Rectal smooth muscle tissue (tissue), 1 donor: ENCODE data around the gene SP1.
A peak's percentile ranks its signal among the peaks of the same experiment; 100 is the strongest.
"Not testable (repeated sequence)": the region's sequence is repeated elsewhere in the genome, so short reads cannot be mapped to it uniquely, and the experiment has no call there.

Source experiments
- H3K27ac ChIP-seq: one replicate; pipeline ENCODE4 v1.7.0; 2013; ENCODE audit warnings: low read depth, low read length, inconsistent platforms
- H3K27me3 ChIP-seq: one replicate; pipeline ENCODE4 v1.7.0; 2013; ENCODE audit warnings: low read length; ENCODE audit not compliant: control insufficient read depth, insufficient read depth
- H3K36me3 ChIP-seq: one replicate; pipeline ENCODE4 v1.7.0; 2013; ENCODE audit warnings: low read length; ENCODE audit not compliant: control insufficient read depth, insufficient read depth
- H3K4me1 ChIP-seq: one replicate; pipeline ENCODE4 v1.7.0; 2013; ENCODE audit warnings: low read length; ENCODE audit not compliant: control insufficient read depth, insufficient read depth
- H3K4me3 ChIP-seq: one replicate; pipeline ENCODE4 v1.7.0; 2013; ENCODE audit warnings: low read length
- H3K9ac ChIP-seq: one replicate; pipeline ENCODE4 v1.7.0; 2013; ENCODE audit warnings: low read length

SP1 gene

DNA sequence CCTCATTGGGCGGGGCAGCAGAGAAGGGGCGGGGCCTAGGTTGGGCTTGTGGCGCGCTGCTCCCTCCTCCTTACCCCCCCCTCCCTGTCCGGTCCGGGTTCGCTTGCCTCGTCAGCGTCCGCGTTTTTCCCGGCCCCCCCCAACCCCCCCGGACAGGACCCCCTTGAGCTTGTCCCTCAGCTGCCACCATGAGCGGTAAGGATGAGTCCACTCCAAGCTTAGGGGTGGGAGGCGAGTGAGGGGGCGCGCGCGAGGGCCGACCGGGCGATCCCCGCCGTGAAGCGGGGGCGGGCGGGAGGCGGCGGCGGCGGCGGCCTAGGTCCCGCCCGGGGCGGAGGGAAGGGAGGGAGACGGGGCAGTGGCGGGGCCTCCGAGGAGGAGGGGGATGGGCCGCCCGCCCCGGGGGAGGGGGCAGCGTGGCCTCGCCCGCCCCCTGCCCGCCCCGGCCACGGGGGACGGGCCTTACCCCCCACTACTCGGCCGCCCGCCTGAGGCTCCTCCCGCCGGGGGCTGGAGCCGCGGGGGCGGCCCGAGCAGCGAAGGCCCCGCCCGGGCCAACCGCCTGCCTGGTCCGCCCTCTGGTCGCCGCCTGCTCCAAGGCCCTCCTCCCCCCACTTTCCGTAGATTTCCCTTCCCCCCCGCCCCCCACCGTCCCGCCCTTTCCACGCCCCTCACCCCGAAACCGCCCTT is at the start of gene SP1:
SP1 (plus strand) TSS at position 73 of the 690 bp plus-strand sequence; CDS start at position 189, 116 bp downstream.
- peak within 1 kb of the TSS; percentile 99 for H3K27ac ChIP-seq
- H3K36me3 ChIP-seq: peaks cover 15% of the 10 kb centered on the region
- H3K27me3 ChIP-seq: no peaks in the 10 kb centered on the region
- H3K4me3 ChIP-seq: peak within 1 kb of the TSS; percentile 79
- peaks cover 32% of the 10 kb centered on the region for H3K4me1 ChIP-seq
- H3K9ac ChIP-seq: peak within 1 kb of the TSS; percentile 54

DNA sequence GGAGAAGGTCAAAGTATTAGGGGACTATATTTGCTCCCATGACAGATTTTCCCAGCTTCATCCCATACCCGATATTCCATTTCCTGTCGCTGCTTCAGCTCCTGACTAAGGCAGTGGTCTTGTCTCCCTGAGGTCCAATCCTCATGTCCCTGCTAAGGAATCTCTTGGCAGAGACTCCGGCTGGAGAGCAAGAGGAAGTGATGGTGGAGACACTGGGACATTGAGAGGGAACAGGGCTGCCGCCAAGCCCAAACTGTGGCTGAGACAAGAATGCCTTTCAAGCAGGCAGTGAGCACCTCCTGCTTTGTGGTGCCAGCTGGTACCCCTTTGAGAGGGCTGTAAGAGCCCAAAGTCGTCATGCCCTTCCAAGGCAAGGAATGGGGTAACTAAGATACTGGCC is 49.3 kb upstream of the SP1 start:
- Histone ChIP-seq H3K27ac (no peak overlapping the region), H3K4me3 (no peak overlapping the region), H3K9ac (no peak overlapping the region), H3K4me1 (no peaks in the 10 kb centered on the region), H3K27me3 (peaks cover 6% of the 10 kb centered on the region), H3K36me3 (no peaks in the 10 kb centered on the region)

DNA sequence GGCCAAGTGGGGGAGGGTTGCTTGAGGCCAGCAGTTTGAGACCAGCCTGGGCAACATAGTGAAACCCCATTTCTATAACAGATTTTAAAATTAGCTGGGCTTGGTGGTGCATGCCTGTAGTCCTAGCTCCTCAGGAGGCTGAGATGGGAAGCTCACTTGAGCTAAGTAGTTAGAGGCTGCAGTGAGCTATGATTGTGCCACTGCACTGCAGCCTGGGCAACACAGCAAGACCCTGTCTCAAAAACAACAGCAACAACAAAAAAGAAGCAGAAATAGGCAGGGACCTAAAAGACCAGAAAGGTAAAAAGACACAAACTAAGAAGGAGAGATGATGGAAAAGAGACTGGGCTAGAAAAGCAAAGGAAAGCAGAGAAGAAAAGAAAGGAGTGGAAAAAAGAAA is 47.6 kb upstream of the SP1 start:
- not testable (repeated sequence) for H3K4me1 ChIP-seq, H3K4me3 ChIP-seq, H3K9ac ChIP-seq, H3K36me3 ChIP-seq, H3K27ac ChIP-seq
- H3K27me3 ChIP-seq: peaks cover 14% of the 10 kb centered on the region

DNA sequence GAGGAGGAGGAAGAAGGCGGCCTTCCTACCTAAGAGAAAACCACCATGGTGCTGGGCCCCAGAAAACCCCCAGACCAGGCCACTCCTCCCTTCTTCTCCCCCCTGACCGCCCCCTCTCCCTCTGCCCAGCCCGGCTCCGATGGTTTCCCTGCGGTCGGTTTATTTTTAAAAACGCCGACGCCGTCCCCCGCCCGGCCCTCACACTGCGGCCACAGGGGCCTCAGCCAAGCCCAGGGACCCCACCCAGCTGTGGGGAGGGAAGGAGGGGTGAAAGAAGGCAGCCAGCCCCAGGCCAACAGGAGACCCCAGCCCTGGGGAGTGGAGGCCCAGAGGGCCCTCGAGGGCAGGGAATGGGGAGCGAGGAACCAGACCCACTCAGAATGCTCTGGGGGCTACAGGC is 47.2 kb upstream of the SP1 start:
- H3K27me3 ChIP-seq: peaks cover 14% of the 10 kb centered on the region
- no peaks in the 10 kb centered on the region for H3K36me3 ChIP-seq
- no peak overlapping the region for H3K4me3 ChIP-seq
- no peak overlapping the region for H3K9ac ChIP-seq
- no peak overlapping the region for H3K27ac ChIP-seq
- H3K4me1 ChIP-seq: no peaks in the 10 kb centered on the region

DNA sequence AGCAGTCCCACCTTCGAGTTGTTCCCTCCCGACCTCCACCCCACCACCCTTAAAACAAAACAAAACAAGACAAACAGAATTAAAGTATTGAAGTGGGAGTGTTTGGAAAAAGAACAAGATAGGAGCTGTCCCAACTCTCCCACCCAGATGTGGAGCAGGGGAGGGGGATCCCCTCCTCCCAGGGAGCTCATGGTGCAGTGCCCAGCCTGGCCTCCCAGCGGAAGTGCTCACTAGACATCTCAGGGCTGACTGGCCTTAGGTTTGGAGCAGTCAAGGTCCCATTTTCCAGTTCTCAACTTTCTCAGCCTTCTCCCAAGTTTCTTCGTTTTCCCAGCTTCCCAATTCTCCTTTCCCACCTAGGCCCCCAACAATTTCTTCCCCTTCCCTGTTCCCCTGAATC is 46.7 kb upstream of the SP1 start:
- Histone ChIP-seq H3K27me3 (peaks cover 14% of the 10 kb centered on the region), H3K27ac (no peak overlapping the region), H3K9ac (no peak overlapping the region), H3K4me3 (no peak overlapping the region), H3K4me1 (no peaks in the 10 kb centered on the region), H3K36me3 (no peaks in the 10 kb centered on the region)

DNA sequence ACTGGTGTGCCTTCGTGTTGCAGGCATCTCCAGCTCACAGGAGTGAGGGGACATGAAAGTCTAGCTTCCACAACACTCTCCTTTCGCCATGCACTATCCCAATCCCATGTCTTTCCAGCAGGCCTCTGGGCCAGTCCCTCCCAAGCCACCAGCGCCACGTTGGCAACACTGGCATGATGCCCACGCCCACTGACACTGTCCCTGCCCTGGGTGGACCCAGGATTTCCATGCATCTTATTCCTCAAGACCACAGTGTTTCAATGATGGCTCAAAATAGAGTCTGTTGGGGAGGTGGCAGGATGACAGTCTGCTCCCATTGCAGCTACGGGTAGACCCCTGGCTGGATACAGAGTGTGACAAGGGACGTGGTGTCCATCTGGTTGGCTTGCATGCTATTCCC is 46.1 kb upstream of the SP1 start:
- no peak overlapping the region for H3K27ac ChIP-seq
- H3K4me1 ChIP-seq: no peaks in the 10 kb centered on the region
- no peaks in the 10 kb centered on the region for H3K36me3 ChIP-seq
- no peak overlapping the region for H3K9ac ChIP-seq
- H3K27me3 ChIP-seq: peaks cover 10% of the 10 kb centered on the region
- no peak overlapping the region for H3K4me3 ChIP-seq

DNA sequence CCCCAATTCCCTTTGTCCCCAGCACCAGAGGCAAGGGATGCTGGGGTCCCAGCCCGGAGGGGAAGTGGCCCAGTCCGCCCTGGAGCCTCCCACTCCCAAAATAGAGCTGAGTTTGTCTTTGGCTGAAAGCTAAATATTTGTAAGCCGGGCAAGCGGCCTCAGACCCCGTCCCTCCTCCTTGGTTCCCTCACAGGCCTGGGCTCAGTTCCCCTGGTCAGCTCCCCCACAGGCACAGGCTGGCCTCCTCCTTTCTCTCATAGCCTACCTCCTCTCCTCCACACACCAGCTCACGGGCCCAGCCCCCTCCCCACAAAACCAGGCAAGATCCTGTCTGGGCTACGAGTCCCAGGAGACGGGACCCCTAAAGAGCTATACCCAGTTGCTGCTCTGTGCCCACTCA is 45.2 kb upstream of the SP1 start:
- Histone ChIP-seq H3K4me1 (no peaks in the 10 kb centered on the region), H3K27ac (no peak overlapping the region), H3K27me3 (peaks cover 10% of the 10 kb centered on the region), H3K4me3 (no peak overlapping the region), H3K9ac (no peak overlapping the region), H3K36me3 (no peaks in the 10 kb centered on the region)

DNA sequence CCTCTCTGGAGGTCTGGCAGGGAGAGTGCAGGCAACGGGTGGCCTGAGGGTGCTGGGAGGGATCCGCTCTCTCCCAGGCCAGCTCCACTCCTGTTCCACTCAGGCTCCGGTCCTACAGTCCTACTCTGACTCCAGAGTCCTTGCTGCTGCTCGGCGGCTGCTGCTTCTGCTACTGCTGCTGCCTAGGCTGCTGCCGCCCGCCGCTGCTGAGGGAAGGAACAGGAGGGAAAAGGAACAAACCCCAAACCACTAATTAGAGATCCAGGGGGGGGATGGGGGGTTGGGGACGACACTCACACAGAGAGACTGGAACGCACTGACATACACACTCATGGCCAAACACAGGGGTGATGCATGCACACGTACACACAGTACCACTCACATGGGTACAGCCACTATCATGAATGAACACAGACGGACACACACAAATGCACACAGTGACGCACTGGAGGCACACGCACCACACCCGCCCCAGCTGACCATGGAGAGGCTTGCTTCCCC is 43.7 kb upstream of the SP1 start, which contains the start of gene SP7:
SP7 (minus strand) TSS at position 174 of the 501 bp plus-strand sequence. CDS start 708 bp downstream, outside the sequence.
- Histone ChIP-seq H3K4me1 (no peaks in the 10 kb centered on the region), H3K9ac (no peak within 1 kb of the TSS), H3K27ac (no peak within 1 kb of the TSS), H3K27me3 (peaks cover 10% of the 10 kb centered on the region), H3K4me3 (no peak within 1 kb of the TSS), H3K36me3 (no peaks in the 10 kb centered on the region)

DNA sequence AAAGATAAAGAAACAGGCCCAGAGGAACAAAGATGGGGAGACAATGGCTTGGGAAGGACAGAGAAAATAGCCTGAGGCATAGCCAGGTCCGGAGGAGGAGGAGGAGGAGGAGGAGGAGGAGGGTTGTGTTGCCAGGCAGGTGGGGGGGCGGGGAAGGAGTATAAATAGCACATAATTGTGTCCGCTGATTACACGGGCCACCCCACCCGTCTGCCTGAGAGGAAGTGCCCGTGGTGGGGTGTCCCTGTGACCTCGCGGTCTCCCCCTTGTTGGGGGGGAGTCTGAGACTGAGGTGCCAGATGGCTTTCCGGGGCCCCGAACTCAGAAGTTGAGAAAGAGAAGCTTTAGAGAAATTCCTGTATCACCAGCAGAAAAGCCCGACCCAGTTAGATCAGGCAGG is 42.0 kb upstream of the SP1 start:
- no peak overlapping the region for H3K27ac ChIP-seq
- H3K4me1 ChIP-seq: no peaks in the 10 kb centered on the region
- peaks cover 9% of the 10 kb centered on the region for H3K27me3 ChIP-seq

DNA sequence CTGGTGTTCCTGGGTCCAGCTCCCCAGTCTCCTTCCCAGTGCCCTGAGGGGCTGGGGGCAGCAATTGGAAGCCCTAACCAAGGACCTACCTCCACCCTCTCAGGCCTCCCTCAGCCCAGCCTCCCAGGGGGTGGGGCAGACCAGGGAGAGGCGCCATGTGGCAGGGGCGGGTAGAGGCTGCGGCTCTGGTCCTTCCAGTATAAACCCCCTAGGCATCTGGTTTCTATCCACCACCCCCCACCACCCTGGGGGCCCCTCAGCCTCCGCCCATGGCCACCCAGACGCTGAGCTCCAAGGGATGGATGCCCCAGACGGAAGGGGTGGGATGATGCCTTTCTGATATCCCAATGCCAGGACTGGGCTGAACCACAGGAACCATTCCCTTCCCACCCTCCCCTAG is 41.1 kb upstream of the SP1 start:
- no peak overlapping the region for H3K9ac ChIP-seq
- no peaks in the 10 kb centered on the region for H3K36me3 ChIP-seq
- peaks cover 8% of the 10 kb centered on the region for H3K27me3 ChIP-seq
- H3K27ac ChIP-seq: no peak overlapping the region
- no peak overlapping the region for H3K4me3 ChIP-seq
- no peaks in the 10 kb centered on the region for H3K4me1 ChIP-seq

More for the DNA sequence above, 42.0 kb upstream of the SP1 start:
- Histone ChIP-seq H3K4me3 (no peak overlapping the region), H3K36me3 (no peaks in the 10 kb centered on the region), H3K9ac (no peak overlapping the region)

DNA sequence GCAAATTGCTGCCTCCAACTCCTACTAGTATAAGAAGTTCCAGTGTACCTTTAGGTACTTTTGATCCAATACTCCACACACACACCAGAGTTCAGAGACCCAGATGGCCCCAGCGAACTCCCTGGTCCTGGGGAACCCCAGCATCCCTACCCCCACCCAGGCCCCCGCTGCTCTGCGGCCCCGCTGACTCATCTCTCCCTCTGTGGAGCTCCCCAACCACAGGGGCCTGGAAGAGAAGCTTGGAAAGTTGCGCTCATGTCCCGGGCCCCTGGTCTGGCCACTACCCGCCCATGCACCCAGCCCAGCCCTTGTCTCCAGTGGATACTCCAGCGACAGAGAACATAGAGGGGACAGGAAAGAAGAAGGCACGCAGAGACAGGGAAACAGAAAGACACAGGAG is 39.6 kb upstream of the SP1 start:
- Histone ChIP-seq H3K4me1 (peaks cover under 1% of the 10 kb centered on the region), H3K27ac (no peak overlapping the region), H3K27me3 (peaks cover 8% of the 10 kb centered on the region), H3K9ac (no peak overlapping the region), H3K36me3 (no peaks in the 10 kb centered on the region), H3K4me3 (no peak overlapping the region)

DNA sequence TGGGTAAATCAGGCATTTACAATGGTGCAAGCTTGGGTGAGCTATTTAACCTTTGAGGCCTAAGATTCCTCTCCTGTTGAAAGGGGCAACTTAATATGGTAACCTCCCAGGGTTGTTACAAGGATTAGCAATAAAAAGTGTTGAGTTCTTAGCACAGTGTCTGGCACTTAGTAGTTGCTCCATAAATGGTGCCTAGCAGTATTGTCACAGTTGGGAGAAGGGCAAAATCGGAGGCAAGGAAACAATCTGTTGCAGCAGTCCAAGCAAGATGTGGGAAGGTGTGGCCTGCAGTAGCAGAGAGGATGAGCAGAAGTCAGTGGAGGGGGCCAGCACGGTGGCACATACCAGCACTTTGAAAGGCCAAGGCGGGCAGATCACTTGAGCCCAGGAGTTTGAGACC is 36.5 kb upstream of the SP1 start:
- Histone ChIP-seq H3K36me3 (no peaks in the 10 kb centered on the region), H3K4me1 (peaks cover 8% of the 10 kb centered on the region), H3K27ac (no peak overlapping the region), H3K27me3 (no peaks in the 10 kb centered on the region), H3K9ac (no peak overlapping the region), H3K4me3 (no peak overlapping the region)

DNA sequence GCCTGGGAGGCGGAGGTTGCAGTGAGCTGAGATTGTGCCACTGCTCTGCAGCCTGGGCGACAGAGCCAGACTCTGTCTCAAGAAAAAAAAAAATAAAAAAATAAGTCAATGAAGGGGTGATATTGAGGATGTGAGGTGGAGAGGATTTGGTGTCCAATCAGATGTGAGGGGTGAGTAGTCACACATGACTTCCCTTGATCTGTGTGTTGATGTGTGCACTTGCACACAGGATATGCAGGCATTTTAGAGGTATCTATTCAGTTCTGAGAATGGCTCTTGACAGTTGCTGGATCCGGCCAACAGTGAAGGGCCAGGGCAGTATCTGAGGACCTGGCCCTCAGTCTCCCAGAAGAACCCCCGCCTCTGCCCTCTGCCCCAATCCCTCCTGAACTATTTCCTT is 36.0 kb upstream of the SP1 start:
- H3K36me3 ChIP-seq: no peaks in the 10 kb centered on the region
- no peaks in the 10 kb centered on the region for H3K27me3 ChIP-seq
- H3K4me3 ChIP-seq: peak overlapping the region; percentile 53
- H3K4me1 ChIP-seq: peaks cover 8% of the 10 kb centered on the region
- H3K27ac ChIP-seq: peak overlapping the region; percentile 41
- no peak overlapping the region for H3K9ac ChIP-seq
